GM12878 (cell line): ENCODE data around the gene SPART. TPM values are rescaled to one million over a fixed set of nuclear protein-coding genes. Genes with fewer than 3 reads are reported as not detected.

Experiments
- ATAC-seq: fragments of 200-7000 bp; cut with Tn5 transposase; 3 replicates; pipeline ENCODE4 v1.9.1; 2020; ENCODE audit warnings: mild to moderate bottlenecking, moderate library complexity
- BruUV-seq: library from RNA; stranded (reverse); fragments of 400-500 nt; replicated peaks from 2 replicates; lab custom pipeline; 2021; lab: Mats Ljungman, UMichigan
- CTCF ChIA-PET: fragments of 300-600 bp; sonication (Branson Sonifier 250); formaldehyde crosslinking; extraction: SDS; loops from one replicate; lab custom pipeline; 2021; ENCODE audit warnings: inconsistent platforms; lab: Yijun Ruan, JAX
- POLR2A ChIA-PET: fragments of 350-600 bp; formaldehyde crosslinking; extraction: SDS; loops from one replicate; lab custom pipeline; 2021; ENCODE audit warnings: inconsistent platforms; lab: Charles Lee
- RAD21 ChIA-PET: fragments of 300-600 bp; sonication (Branson Sonifier 250); formaldehyde crosslinking; loops from one replicate; lab custom pipeline; 2023; ENCODE audit warnings: antibody characterized with exemption; ENCODE audit not compliant: unreplicated experiment; lab: Charles Lee
- SMC1A ChIA-PET: fragments of 300-600 bp; sonication (Branson Sonifier 250); formaldehyde crosslinking; loops from one replicate; lab custom pipeline; 2023; ENCODE audit not compliant: unreplicated experiment, uncharacterized antibody; lab: Charles Lee
- DNase-seq: peaks from one replicate; pipeline ENCODE4 v3.0.0-alpha.2; 2011; ENCODE audit warnings: low read depth, low spot score
- FAIRE-seq: peaks from 3 replicates; lab custom pipeline; 2011; peaks lifted over from hg19 to GRCh38; lab: Jason Lieb, UNC
- H2AFZ ChIP-seq: 2 replicates; pipeline ENCODE4 v1.6.0; 2011; ENCODE audit warnings: low read depth, low read length, control low read depth; ENCODE audit not compliant: control insufficient read depth
- H3K27ac ChIP-seq: 2 replicates; pipeline ENCODE4 v1.5.1; 2011; ENCODE audit warnings: control low read depth; ENCODE audit not compliant: control insufficient read depth, insufficient read depth
- H3K27me3 ChIP-seq, 2 experiments: replicated peaks in 1 of 2; 2 replicates each; pipeline versions ENCODE4 v1.6.0 to v1.6.1; 2011; ENCODE audit warnings: low read length in 1 of 2; ENCODE audit not compliant: control insufficient read depth in 2 of 2, insufficient read depth in 2 of 2
- H3K36me3 ChIP-seq, 2 experiments: 2 replicates each; pipeline ENCODE4 v1.5.1; 2011; ENCODE audit warnings: low read length in 1 of 2; ENCODE audit not compliant: control insufficient read depth in 2 of 2, insufficient read depth in 2 of 2
- H3K4me1 ChIP-seq: 2 replicates; pipeline ENCODE4 v1.6.1; 2011; ENCODE audit warnings: mild to moderate bottlenecking, low read length, moderate library complexity, mixed read lengths; ENCODE audit not compliant: control insufficient read depth, insufficient read depth
- H3K4me2 ChIP-seq: 2 replicates; pipeline ENCODE4 v1.6.0; 2011; ENCODE audit warnings: control low read depth; ENCODE audit not compliant: control insufficient read depth, insufficient read depth
- H3K4me3 ChIP-seq: fragments of 200-600 bp; sonication (generic); 2 replicates; pipeline ENCODE4 v1.5.1; 2016
- H3K79me2 ChIP-seq: 2 replicates; pipeline ENCODE4 v1.6.0; 2011; ENCODE audit warnings: low read length; ENCODE audit not compliant: control insufficient read depth, insufficient read depth
- H3K9ac ChIP-seq: 2 replicates; pipeline ENCODE4 v1.8.0; 2011; ENCODE audit warnings: low read length, control low read depth, mixed read lengths; ENCODE audit not compliant: control insufficient read depth, insufficient read depth
- H3K9me3 ChIP-seq: replicated peaks from 3 replicates; pipeline ENCODE4 v1.5.1; 2011; ENCODE audit warnings: mild to moderate bottlenecking, low read length; ENCODE audit not compliant: control insufficient read depth, insufficient read depth
- H4K20me1 ChIP-seq: 2 replicates; pipeline ENCODE4 v1.6.0; 2011; ENCODE audit not compliant: control insufficient read depth, insufficient read depth
- BACH1 ChIP-seq: fragments of 450-650 bp; IDR thresholded peaks from 2 replicates; pipeline ENCODE4 v1.6.1; 2017; ENCODE audit warnings: mild to moderate bottlenecking, borderline replicate concordance
- BMI1 ChIP-seq: fragments of 450-650 bp; IDR thresholded peaks from 2 replicates; pipeline ENCODE4 v1.6.1; 2016; ENCODE audit warnings: mild to moderate bottlenecking, moderate library complexity, borderline replicate concordance
- CEBPZ ChIP-seq: fragments of 150-350 bp; IDR thresholded peaks from 2 replicates; pipeline ENCODE4 v1.6.1; 2016; ENCODE audit warnings: low read depth, low read length
- EGR1 ChIP-seq, 2 experiments: IDR thresholded peaks; 1 replicate in 1 of 2; 2 replicates in 1 of 2; pipeline ENCODE4 v1.6.1; 2011 to 2012; ENCODE audit warnings: low read depth in 2 of 2, low read length in 2 of 2, borderline replicate concordance in 1 of 2, mild to moderate bottlenecking in 1 of 2, moderate library complexity in 1 of 2
- FOXM1 ChIP-seq: IDR thresholded peaks from 2 replicates; pipeline ENCODE4 v1.6.1; 2012; ENCODE audit warnings: low read depth, mild to moderate bottlenecking, inconsistent platforms, low read length, moderate library complexity
- HDAC6 ChIP-seq: fragments of 200-600 bp; sonication (generic); IDR thresholded peaks from one replicate; pipeline ENCODE4 v1.8.0; 2017; ENCODE audit warnings: antibody characterized with exemption; ENCODE audit not compliant: unreplicated experiment
- IKZF1 ChIP-seq: fragments of 450-650 bp; conservative IDR thresholded peaks from 2 replicates; pipeline ENCODE4 v1.6.1; 2017; ENCODE audit warnings: antibody characterized with exemption, mild to moderate bottlenecking
- MEF2B ChIP-seq: fragments of 450-650 bp; IDR thresholded peaks from 2 replicates; pipeline ENCODE4 v1.6.1; 2018; ENCODE audit warnings: mild to moderate bottlenecking, moderate library complexity; ENCODE audit not compliant: partially characterized antibody, poor library complexity, severe bottlenecking
- RAD51 ChIP-seq: fragments of 450-650 bp; IDR thresholded peaks from 2 replicates; pipeline ENCODE4 v1.6.1; 2016; ENCODE audit warnings: moderate library complexity, mild to moderate bottlenecking, inconsistent platforms
- SMAD5 ChIP-seq: IDR thresholded peaks from 2 replicates; pipeline ENCODE4 v1.6.1; 2016; ENCODE audit warnings: antibody characterized with exemption, low read depth
- SREBF1 ChIP-seq: IDR thresholded peaks from 2 replicates; pipeline ENCODE4 v1.6.1; 2012; ENCODE audit warnings: mild to moderate bottlenecking, low read length
- ZBTB11 ChIP-seq: fragments of 450-650 bp; formaldehyde crosslinking; IDR thresholded peaks from 2 replicates; pipeline ENCODE4 v1.5.0; 2022; ENCODE audit warnings: mild to moderate bottlenecking, missing genetic modification characterization
- ZNF592 ChIP-seq: fragments of 450-650 bp; IDR thresholded peaks from 2 replicates; pipeline ENCODE4 v1.6.1; 2017; ENCODE audit warnings: mild to moderate bottlenecking, moderate library complexity
- whole genome bisulfite sequencing: methylation state at CpG from one replicate; pipeline ENCODE4 v1.1.6; 2016; ENCODE audit warnings: low lambda C conversion rate; ENCODE audit not compliant: insufficient replicate concordance, insufficient coverage; ENCODE audit errors: missing lambda C conversion rate; 5-methylcytosine and 5-hydroxymethylcytosine counted together
- in situ Hi-C: fragments of 300-500 bp; cut with MboI; formaldehyde crosslinking; loops from 9 replicates; pipeline ENCODE4 v1.14.3; 2018; ENCODE audit warnings: mixed read lengths
- intact Hi-C: fragments of 100-400 bp; cut with micrococcal nuclease; formaldehyde crosslinking; loops from one replicate; pipeline ENCODE4 v1.14.2; 2022; ENCODE audit not compliant: unreplicated experiment
- polyA plus RNA-seq, 11 experiments: library from polyadenylated mRNA; depleted of rRNA in 4 of 11; unstranded in 6 of 11; stranded (reverse) in 5 of 11; fragments of >200 nt; fragmentation: Nextera tagmentation in 4 of 11; fragmentation: Illumina TruSeq in 1 of 11; extraction: Ambion mirVana in 4 of 11; extraction: Trizol in 1 of 11; gene quantifications; 1 replicate in 1 of 11; 2 replicates in 10 of 11; pipeline versions ENCODE4 v1.2.1 to v1.2.3, GENCODE V29; 2011 to 2016; ENCODE audit warnings: inconsistent platforms in 2 of 11, missing spikeins in 2 of 11, low read depth in 1 of 11
- total RNA-seq, 4 experiments: library from RNA; depleted of rRNA in 3 of 4; stranded (reverse); fragments of >200 nt in 3 of 4; fragmentation: Illumina TruSeq in 1 of 4; extraction: Trizol in 1 of 4; gene quantifications; 2 replicates each; pipeline versions ENCODE4 v1.2.1 to v1.2.3, GENCODE V29; 2013 to 2021

SPART gene
- total and polyA plus RNA-seq, 10 of the 15 experiments (the other 5 are each of a cell fraction or from before 2014, with no cell fraction given), result 17.6 to 74.6 (median 42.1) TPM

GRCh38 chr13:36302289-36302688 lies 43.9 kb downstream of the SPART start:
- ChIA-PET POLR2A (no interaction called here), RAD21 (interaction anchor here (3.0 kb wide), 1 partner anchor 19 kb away, joined by 12 read pairs; no protein-coding TSS in a partner anchor)
- in situ Hi-C loops, result no loop called here
- TF ChIP-seq BMI1 (no peak), EGR1 (IDR thresholded peaks at IDR 0.05; ENCODE audit: borderline replicate concordance in 1 of 2, low read depth in 2 of 2, low read length in 2 of 2) (no peak), ZBTB11 (CRISPR knock-in tag) (no peak), BACH1 (no peak), ZNF592 (no peak), FOXM1 (no peak), SMAD5 (no peak), SREBF1 (no peak), HDAC6 (no peak), IKZF1 (no peak), MEF2B (no peak), RAD51 (no peak), CEBPZ (no peak)

More at GRCh38 chr13:36302289-36302688, 43.9 kb downstream of the SPART start:
- intact Hi-C loops, result no loop called here
- peaks cover 0 to 8% of the 10 kb centered on the region in 2 experiments; a peak in 2 of 4 replicates for H3K27me3 ChIP-seq
- H3K27ac ChIP-seq, result no peak overlapping the region
- ChIA-PET CTCF (interaction anchor here (0.9 kb wide), 1 partner anchor 18 kb away, joined by 4 read pairs; no protein-coding TSS in a partner anchor), SMC1A (interaction anchor here (1.1 to 1.2 kb wide), 2 partner anchors 19 to 44 kb away, joined by 3 read pairs; no protein-coding TSS in a partner anchor)
- DNase-seq (no peak), FAIRE-seq (no peak), ATAC-seq (no peak)
- BruUV-seq, result no TSS peak
- no peaks in the 10 kb centered on the region for H3K4me1 ChIP-seq
- H3K9me3 ChIP-seq, result no peaks in the 10 kb centered on the region
- no peak overlapping the region for H2AFZ ChIP-seq
- no peak overlapping the region for H3K9ac ChIP-seq
- no peaks in the 10 kb centered on the region for H4K20me1 ChIP-seq
- 2% methylated on average over 3 of the region's 3 CpGs for WGBS
- H3K36me3 ChIP-seq, result no peaks in the 10 kb centered on the region
- no peak overlapping the region for H3K4me2 ChIP-seq
- H3K79me2 ChIP-seq, result no peaks in the 10 kb centered on the region
- H3K4me3 ChIP-seq, result no peak overlapping the region
